Keratinocyte (primary cell): ENCODE measurements around the gene SCAMP2.

ENCODE experiments used
- CTCF ChIP-seq, 3 experiments: IDR thresholded peaks in 1 of 3; conservative IDR thresholded peaks in 1 of 3; optimal IDR thresholded peaks in 1 of 3; 2 replicates in 2 of 3; 3 replicates in 1 of 3; pipeline versions ENCODE3 to v1.5.1; 2011; ENCODE audit warnings: low read length in 3 of 3, mild to moderate bottlenecking in 3 of 3, moderate library complexity in 2 of 3, control low read depth in 1 of 3, inconsistent platforms in 1 of 3; ENCODE audit not compliant: insufficient read depth in 2 of 3; ENCODE audit errors: extremely low read depth in 1 of 3
- EZH2 ChIP-seq: IDR thresholded peaks from one replicate; pipeline ENCODE4 v1.6.1; 2012; ENCODE audit warnings: inconsistent platforms, mild to moderate bottlenecking, low read length, moderate library complexity

- TF ChIP-seq CTCF (optimal IDR thresholded peaks at IDR 0.05 in 1 of 3, IDR thresholded peaks at IDR 0.05 in 1 of 3, conservative IDR thresholded peaks at IDR 0.05 in 1 of 3; ENCODE audit: extremely low read depth in 1 of 3, insufficient read depth in 2 of 3, low read length in 3 of 3) (no peak), EZH2 (no peak)
Measured at GRCh38 chr15:74830868-74831267, 42.3 kb downstream of the SCAMP2 start.
